DOHH2 (cell line): Measurements from ENCODE around the gene MCRIP1.

Experiments used
- CTCF ChIP-seq: fragments of 200-600 bp; sonication (generic); IDR thresholded peaks from one replicate; pipeline ENCODE4 v1.5.1; 2014; ENCODE audit warnings: antibody characterized with exemption, mild to moderate bottlenecking, low read depth, low read length; ENCODE audit not compliant: poor library complexity, severe bottlenecking
- EZH2phosphoT487 ChIP-seq: fragments of 200-600 bp; sonication (generic); IDR thresholded peaks from 2 replicates; pipeline ENCODE4 v1.6.1; 2017; ENCODE audit warnings: borderline replicate concordance, mild to moderate bottlenecking, antibody characterized with exemption, low read length, moderate library complexity, mixed read lengths

DNA sequence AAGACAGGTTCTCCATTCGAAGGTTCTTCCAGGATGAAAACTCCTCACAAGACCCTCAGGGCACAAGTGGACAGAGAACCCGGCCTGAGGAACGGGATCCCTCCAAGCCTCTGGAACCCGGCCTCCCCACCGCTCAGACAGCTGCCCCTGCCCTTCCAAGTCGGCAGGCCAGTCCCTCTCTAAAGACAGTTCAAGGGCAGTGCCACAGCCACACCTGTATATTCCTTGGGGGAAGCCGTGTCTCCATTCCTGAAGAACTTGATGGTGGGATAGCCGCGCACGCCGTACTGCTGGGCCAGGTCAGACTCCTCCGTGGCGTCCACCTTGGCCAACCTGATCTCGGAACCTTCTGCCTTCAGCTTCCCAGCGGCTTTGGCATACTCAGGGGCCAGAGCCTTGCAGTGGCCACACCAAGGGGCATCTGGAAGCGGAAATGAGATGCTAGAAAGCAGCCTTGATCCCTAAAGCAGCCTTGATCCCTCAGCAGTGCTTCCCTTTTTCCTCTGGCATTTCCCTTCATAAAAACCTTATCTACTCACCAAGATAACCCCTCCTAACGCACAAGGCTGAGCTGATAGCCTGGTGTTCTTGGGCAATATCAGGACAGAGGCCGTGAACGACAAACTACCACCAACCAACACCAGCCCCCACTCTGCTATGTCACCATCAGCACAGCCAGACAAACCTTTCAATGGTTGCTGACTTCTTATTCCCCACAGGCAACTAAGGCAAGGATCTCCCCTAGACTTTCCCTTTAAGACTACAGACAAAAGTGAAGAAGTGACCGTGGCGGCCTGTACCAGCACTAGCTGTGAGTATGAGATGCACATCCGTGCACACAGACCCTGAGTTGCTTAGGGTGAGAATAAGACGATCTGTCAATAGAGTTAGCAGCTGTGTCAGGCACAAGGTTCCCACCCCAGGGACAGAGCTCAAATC is 26.1 kb upstream of the MCRIP1 start:
- no peak for TF ChIP-seq CTCF
- TF ChIP-seq EZH2phosphoT487: no peak
